ENCODE data around the gene ZNF358. TPM values are rescaled to one million over a fixed set of nuclear protein-coding genes. Genes with fewer than 3 reads are reported as not detected.

Gene ZNF358
- total RNA-seq, 1 donor from 2014 or later: 11.2 TPM

GRCh38 chr19:7489609-7490044 is 26.3 kb upstream of the ZNF358 start:
- no peak for ATAC-seq

DNA sequence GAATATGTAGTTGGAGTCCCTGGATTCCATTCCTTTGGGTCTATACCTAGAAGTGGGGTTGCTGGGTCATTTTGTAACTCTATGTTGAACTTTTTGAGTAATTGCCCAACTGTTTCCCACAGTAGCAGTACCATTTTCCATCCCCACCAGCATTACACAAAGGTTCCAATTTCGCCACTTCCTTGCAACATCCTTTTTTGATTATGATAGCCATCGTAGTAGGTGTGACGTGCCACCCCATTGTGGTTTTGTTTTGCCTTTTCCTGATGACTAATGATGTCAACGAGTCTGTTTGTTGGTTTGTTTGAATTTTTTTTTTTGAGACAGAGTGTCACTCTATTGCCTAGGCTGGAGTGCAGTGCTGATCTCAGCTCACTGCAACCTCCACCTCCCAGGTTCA is 23.8 kb upstream of the ZNF358 start:
- peak; percentile 28 for ATAC-seq

- ATAC-seq: no peak
Measured at GRCh38 chr19:7492558-7492957, 23.3 kb upstream of the ZNF358 start.

DNA sequence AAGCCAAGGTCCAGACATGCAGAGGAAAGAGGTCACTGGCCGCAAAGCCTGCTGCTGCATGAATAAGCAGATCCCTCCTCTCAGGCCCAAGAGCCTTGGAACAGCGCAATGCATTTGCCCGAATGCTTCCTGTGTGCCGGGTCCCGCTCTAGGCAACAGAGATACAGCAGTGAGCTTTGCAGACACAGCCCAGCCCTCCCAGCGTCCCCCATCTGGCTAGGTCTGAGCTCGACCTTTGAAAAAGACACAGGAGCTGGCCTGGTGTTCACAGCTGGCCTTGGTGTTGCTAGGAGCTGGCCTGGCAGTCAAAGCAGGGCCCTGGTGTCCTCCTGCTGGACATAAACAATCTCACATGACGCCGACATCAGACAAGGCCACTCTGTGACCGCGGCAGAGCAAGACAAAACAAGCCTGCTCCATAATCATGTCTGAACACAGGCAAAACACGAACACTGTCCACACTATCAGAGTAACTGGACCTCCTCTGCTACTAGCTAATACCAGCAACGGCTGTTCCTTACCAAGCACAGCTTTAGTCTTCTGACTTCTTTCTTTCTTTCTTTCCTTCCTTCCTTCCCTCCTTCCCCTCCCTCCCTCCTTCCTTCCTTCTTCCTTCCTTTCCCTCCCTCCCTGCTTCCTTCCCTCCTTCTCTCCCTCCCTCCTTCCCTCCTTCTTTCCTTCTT is 21.3 kb upstream of the ZNF358 start:
- peak; percentile 36 for ATAC-seq

DNA sequence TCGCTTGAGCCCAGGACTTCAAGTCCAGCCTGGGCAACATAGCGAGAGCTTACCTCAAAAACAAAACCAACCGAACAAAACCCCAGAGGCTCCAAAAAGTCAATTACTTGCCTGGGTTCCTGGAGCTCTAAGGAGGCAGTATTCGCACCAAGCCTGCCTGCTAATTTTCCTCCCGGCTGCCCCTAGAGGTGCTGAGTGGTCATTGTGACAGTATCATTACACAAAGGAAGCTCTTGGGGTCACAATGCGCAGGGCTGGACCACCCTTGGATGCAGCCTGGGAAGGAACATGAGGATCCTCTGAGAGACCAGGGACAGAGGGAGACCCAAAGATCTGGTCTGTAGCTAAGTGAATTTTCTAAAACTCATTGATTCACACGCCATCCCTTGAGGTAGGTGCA is 18.6 kb upstream of the ZNF358 start:
- no peak for ATAC-seq

DNA sequence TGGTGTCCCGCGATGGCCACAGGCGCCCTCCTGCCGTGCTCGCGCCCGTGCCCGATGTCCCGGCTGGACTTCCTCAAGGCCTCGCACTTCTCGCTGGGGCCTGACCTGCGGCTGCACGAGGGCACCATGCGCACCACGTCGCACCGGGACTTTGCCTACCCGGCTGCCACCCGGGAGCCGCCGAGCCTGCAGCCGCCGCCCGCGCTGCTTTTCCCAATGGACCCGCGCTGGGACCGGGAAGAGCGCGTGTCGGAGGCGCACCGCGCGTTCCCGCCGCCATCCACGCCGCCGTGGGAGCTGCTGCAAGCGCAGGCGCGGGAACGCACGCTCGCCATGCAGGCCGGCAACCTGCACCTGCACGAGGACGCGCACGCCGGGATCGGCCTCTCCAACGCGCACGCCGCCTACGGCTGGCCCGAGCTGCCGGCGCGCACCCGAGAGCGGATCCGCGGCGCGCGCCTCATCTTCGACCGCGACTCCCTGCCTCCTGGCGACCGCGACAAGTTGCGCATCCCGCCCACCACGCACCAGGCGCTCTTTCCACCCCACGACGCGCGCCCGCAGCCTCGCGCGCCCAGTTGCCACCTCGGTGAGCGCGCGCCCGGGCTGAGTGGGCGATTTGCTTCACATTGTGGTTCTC is 15.0 kb upstream of the ZNF358 start:
- ATAC-seq: peak; percentile 69

DNA sequence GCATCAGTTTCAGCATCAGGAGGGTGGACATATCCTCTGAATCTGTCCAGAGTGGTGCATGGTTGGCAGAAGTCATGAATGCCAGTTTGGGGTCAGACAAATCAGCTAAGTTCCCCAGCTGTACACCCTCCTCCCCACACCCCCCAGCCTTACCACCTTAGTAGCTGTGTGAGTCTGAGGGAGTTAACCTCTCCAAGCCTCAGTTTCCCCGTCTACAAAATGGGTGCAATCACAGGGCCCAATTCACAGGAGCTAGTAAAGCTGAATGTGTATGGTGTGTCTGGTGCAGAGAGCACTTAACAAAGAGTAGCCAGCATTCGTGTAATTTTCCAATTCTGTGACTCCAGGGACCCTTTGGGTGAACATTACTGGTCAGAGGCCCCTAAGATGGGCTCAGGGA is 13.4 kb upstream of the ZNF358 start:
- ATAC-seq: no peak

DNA sequence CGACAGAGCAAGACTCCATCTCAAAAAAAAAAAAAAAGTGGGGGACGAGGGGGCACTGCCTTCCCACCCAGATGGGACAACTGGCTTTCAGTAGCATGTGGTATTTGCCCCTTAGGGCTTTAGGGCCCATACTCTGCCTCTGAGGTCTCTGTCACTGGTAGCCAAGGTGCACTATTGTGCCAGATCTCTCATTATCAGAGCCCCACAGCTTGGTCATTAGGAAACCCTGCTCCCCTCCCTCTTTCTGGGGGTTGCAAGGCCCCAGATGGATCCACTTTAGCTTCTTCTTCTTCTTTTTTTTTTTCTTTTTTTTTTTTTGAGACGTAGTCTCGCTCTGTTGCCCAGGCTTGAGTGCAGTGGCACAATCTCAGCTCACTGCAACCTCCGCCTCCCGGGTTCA is 11.2 kb upstream of the ZNF358 start:
- ATAC-seq: no peak

- no peak for ATAC-seq
Measured at GRCh38 chr19:7505288-7505681, 10.6 kb upstream of the ZNF358 start.

- ATAC-seq: peak; percentile 48
Measured at GRCh38 chr19:7505682-7506384, 10.1 kb upstream of the ZNF358 start.

GRCh38 chr19:7506385-7507328 is 9.2 kb upstream of the ZNF358 start:
- ATAC-seq: peak; percentile 91

DNA sequence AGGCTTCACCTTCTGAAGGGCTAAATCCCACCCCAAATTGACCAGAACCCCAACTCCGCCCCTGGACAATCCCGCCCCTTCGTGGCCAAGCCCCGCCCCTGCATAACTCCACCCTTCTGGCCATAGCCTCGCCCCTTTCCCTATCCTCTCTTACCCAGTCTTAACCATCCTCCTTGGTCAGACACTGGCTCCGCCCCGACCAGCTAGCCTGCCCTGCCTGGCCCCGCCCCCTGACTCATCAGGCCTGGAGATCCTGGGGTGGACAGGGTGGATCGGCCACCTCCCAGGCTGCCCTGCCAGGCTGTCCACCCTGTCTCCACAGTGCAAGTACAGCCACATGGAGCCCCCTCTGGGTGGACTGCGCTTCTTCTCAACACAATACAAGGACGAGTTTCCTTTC is 8.0 kb upstream of the ZNF358 start:
- peak; percentile 69 for ATAC-seq

- ATAC-seq: no peak
Measured at GRCh38 chr19:7509625-7510024, 6.3 kb upstream of the ZNF358 start.

DNA sequence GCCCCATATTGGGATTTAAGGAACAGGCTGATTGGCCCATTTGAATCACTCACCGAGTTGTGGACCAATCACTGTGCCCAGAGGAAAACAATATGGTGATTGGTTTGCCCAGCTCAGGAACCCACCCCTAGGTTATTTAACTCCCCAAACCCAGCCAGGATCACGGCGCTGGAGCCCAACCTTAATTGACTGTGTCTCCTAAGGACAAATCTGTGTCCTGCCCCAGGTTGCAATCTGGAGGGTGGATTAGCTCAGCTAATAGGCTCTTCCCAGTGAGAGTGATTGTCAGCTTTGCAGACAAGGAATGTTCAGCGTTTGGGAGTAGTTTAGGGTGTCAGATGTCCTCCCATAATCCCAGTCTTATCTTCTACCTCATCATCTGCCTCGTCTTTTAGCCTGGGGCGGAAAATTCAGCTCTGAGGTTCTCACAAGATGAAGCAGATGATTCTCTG is 3.5 kb upstream of the ZNF358 start:
- ATAC-seq: no peak

DNA sequence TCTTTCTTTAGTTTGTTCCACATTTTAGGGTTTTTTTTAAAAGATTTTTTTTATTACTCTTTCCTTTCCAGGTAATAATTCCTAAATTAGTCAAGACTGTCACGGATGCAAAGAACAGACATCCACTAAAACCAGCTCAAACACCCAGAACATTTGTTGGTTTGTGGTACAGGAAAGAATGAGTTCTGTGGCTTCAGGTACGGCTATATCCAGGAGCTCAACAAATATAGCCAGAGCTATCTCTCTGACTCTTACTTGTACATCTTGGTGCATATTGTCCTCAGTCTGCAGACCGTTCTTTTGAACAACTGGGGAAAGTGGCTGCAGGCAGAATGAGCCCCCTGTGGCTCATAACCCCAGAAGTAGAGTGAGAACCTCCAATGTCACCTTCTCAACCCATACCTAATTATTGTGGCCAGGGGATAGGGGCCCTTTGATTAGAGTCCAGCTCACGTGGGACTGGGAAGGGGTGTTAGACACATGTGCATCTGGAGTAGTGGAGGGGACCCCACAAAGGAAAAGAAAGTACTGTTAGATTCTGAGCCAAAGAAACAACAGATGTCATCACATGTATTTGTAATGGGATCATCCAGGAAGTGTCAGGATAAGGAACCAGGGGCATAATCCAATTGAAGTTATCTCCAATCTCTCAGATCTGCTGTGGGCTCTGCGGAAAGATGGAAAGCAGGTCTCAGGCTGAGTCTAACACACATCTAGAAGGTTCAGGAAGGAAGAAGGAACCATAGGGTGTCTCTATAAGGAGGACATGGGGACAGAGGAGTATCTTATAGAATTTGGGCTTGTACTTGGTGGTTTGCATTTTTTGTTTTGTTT is 1.9 kb upstream of the ZNF358 start:
- ATAC-seq: no peak

DNA sequence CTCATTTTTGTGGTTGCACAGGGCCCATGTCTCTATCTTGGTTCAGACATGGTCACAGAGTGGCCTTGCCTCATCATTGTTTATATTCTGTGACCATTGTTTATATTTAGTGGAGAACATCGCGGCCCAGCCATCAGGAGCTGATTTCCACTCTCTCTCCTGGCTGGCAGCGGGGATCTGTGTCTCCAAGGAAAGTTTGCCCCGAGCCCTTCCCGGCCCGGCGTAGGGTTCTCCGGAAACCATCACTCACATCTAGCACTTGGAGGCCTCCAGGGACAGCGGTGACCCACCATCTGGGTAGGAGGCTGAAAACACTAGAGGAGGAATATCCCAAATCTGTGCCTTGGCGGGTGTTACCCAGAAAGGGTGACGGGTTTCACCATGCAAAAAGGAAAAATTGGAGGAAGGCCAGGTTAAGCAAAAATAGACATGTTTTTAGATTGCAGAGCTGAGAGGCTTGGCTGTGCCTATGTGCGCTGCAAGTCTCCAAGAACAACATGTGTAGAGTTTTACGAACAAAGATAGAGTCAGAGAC is 726 bp upstream of the ZNF358 start:
- ATAC-seq: no peak

GRCh38 chr19:7516333-7516732 is 430 bp downstream of the ZNF358 start:
- no peak for ATAC-seq

DNA sequence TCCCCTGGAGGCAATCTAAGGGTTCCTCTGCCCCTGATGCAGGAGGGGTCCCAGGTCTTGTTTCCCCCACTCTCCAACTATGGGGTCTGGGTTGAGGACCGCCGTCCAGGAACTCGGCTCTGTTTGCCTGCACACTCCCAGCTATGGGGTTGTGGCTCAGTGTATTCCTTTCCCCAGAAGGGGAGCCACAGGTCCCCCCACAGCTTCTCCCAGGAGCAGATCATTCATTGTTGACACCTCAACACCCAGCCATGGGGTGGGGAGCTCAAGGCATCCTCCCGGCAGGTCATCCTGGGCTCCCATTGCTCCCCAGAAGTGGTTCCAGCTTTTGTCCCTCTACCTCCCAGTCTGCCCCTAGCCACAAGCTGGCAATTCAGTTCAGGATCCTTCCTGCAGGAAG is 975 bp downstream of the ZNF358 start:
- no peak for ATAC-seq

- no peak for ATAC-seq
Measured at GRCh38 chr19:7519361-7520130, 3.6 kb downstream of the ZNF358 start.
